NB4 (cell line): Measurements from ENCODE around the gene STXBP1.

Source experiments
- CTCF ChIP-seq: IDR thresholded peaks from one replicate; pipeline ENCODE4 v1.5.1; 2012; ENCODE audit warnings: low read depth, low read length
- MAX ChIP-seq: IDR thresholded peaks from 2 replicates; pipeline ENCODE4 v1.6.1; 2011; ENCODE audit warnings: low read depth, low read length
- POLR2A ChIP-seq: IDR thresholded peaks from 2 replicates; pipeline ENCODE4 v1.6.1; 2011; ENCODE audit warnings: mild to moderate bottlenecking; ENCODE audit not compliant: insufficient read length; ENCODE audit errors: extremely low read depth

DNA sequence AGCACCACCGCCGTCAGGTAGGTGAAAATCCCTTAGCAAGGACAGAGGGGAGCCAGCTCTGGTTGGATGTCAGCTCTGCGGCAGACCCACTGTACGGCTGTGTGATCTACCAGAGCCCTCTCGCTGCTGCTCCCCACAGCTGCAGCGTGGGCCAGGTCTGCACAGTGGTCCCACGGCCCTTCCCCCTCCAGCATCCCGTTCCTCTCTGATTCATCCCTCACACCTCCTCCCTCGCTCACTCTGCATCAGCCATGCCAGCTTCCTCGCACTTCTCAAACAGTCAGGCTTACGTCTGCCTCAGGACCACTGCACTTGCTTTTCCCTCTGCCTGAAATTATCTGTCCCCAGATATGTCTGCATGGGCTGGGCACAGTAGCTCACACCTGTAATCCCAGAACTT, 68.1 kb downstream of the STXBP1 start:
- TF ChIP-seq POLR2A: no peak
- no peak for TF ChIP-seq CTCF
- no peak for TF ChIP-seq MAX
